Neural cell (in vitro differentiated cells): Measurements from ENCODE around the gene NME7. TPM values are rescaled to one million over a fixed set of nuclear protein-coding genes. Genes with fewer than 3 reads are reported as not detected.

Experiments used
- H2AFZ ChIP-seq: fragments of 200-600, 300-800 bp; sonication (generic), shearing (Covaris generic); 2 replicates; pipeline ENCODE4 v1.6.0; 2014; ENCODE audit warnings: low read depth, mild to moderate bottlenecking, antibody characterized with exemption, low read length, moderate library complexity
- H3F3A ChIP-seq: fragments of 200-600 bp; shearing (Covaris generic); 2 replicates; pipeline ENCODE4 v1.6.1; 2016; ENCODE audit warnings: mild to moderate bottlenecking, moderate library complexity, mixed read lengths, antibody characterized with exemption, low read length; ENCODE audit not compliant: insufficient read depth, poor library complexity, severe bottlenecking
- H3K27ac ChIP-seq: fragments of 200-600, 300-800 bp; sonication (generic), shearing (Covaris generic); 2 replicates; pipeline ENCODE4 v1.5.1; 2014; ENCODE audit warnings: mild to moderate bottlenecking, low read length, moderate library complexity
- H3K27me3 ChIP-seq: fragments of 300-800, 200-600 bp; sonication (generic), shearing (Covaris generic); 2 replicates; pipeline ENCODE4 v1.6.0; 2014; ENCODE audit warnings: mild to moderate bottlenecking, low read depth, low read length, moderate library complexity; ENCODE audit not compliant: insufficient read depth
- H3K36me3 ChIP-seq: fragments of 300-800, 200-600 bp; sonication (generic), shearing (Covaris generic); 2 replicates; pipeline ENCODE4 v1.5.1; 2014; ENCODE audit warnings: mild to moderate bottlenecking, antibody characterized with exemption, low read length, moderate library complexity; ENCODE audit not compliant: insufficient read depth
- H3K4me2 ChIP-seq: fragments of 300-800, 200-600 bp; sonication (generic), shearing (Covaris generic); 2 replicates; pipeline ENCODE4 v1.6.0; 2014; ENCODE audit warnings: mild to moderate bottlenecking, low read length
- H3K4me3 ChIP-seq: fragments of 300-800, 200-600 bp; sonication (generic), shearing (Covaris generic); 2 replicates; pipeline ENCODE4 v1.5.1; 2014; ENCODE audit warnings: mild to moderate bottlenecking, low read length, moderate library complexity
- H3K79me2 ChIP-seq: fragments of 200-600 bp; shearing (Covaris generic); replicated peaks from 2 replicates; pipeline ENCODE4 v1.6.0; 2014; ENCODE audit warnings: mild to moderate bottlenecking, low read length, moderate library complexity; ENCODE audit not compliant: insufficient read depth
- H3K9ac ChIP-seq: fragments of 300-800, 200-600 bp; sonication (generic), shearing (Covaris generic); 2 replicates; pipeline ENCODE4 v1.6.1; 2016; ENCODE audit warnings: mild to moderate bottlenecking, low read length, mixed read lengths
- H3K9me2 ChIP-seq: fragments of 200-600 bp; shearing (Covaris generic); 2 replicates; pipeline ENCODE4 v1.6.1; 2016; ENCODE audit warnings: mild to moderate bottlenecking, low read length, mixed read lengths; ENCODE audit not compliant: insufficient read depth
- H3K9me3 ChIP-seq: fragments of 200-600, 300-800 bp; sonication (generic), shearing (Covaris generic); 2 replicates; pipeline ENCODE4 v1.6.1; 2016; ENCODE audit warnings: mild to moderate bottlenecking, mixed run types, low read length, moderate library complexity, mixed read lengths
- H4K20me1 ChIP-seq: fragments of 200-600 bp; shearing (Covaris generic); 2 replicates; pipeline ENCODE4 v1.6.1; 2016; ENCODE audit warnings: mild to moderate bottlenecking, mixed run types; ENCODE audit not compliant: insufficient read depth
- EP300 ChIP-seq: fragments of 450-650 bp; conservative IDR thresholded peaks from 2 replicates; pipeline ENCODE4 v1.6.1; 2014; ENCODE audit warnings: antibody characterized with exemption, mild to moderate bottlenecking, moderate library complexity; ENCODE audit not compliant: poor library complexity, severe bottlenecking
- EZH2 ChIP-seq: fragments of 200-600, 300-800 bp; shearing (Covaris generic), sonication (generic); IDR thresholded peaks from 2 replicates; pipeline ENCODE4 v1.6.1; 2014; ENCODE audit warnings: antibody characterized with exemption, low read length, borderline replicate concordance, mild to moderate bottlenecking; ENCODE audit not compliant: insufficient read depth, poor library complexity, severe bottlenecking
- MXI1 ChIP-seq: fragments of 450-650 bp; conservative IDR thresholded peaks from 2 replicates; pipeline ENCODE4 v1.6.1; 2014; ENCODE audit warnings: antibody characterized with exemption, mild to moderate bottlenecking; ENCODE audit not compliant: poor library complexity, severe bottlenecking
- POLR2AphosphoS5 ChIP-seq: IDR thresholded peaks from 2 replicates; pipeline ENCODE4 v1.6.1; 2012
- RAD21 ChIP-seq: fragments of 450-650 bp; conservative IDR thresholded peaks from 2 replicates; pipeline ENCODE4 v1.6.1; 2014; ENCODE audit warnings: antibody characterized with exemption, mild to moderate bottlenecking, moderate library complexity
- REST ChIP-seq: IDR thresholded peaks from 2 replicates; pipeline ENCODE4 v1.6.1; 2012; ENCODE audit warnings: borderline replicate concordance
- SMC3 ChIP-seq: fragments of 450-650 bp; conservative IDR thresholded peaks from 2 replicates; pipeline ENCODE4 v1.6.1; 2014; ENCODE audit warnings: antibody characterized with exemption, mild to moderate bottlenecking, moderate library complexity; ENCODE audit not compliant: poor library complexity
- TAF1 ChIP-seq: IDR thresholded peaks from 2 replicates; pipeline ENCODE4 v1.6.1; 2012; ENCODE audit warnings: low read depth
- polyA plus RNA-seq: library from polyadenylated mRNA; depleted of rRNA; stranded (reverse); fragments of >200 nt; gene quantifications from 2 replicates; pipeline ENCODE4 v1.2.3, GENCODE V29; 2014
- TF ChIP-seq, protein P1 (sequence below): fragments of 450-650 bp; IDR thresholded peaks from 2 replicates; pipeline ENCODE4 v1.5.1; 2014; ENCODE audit warnings: antibody characterized with exemption, mild to moderate bottlenecking, moderate library complexity; ENCODE audit not compliant: poor library complexity, severe bottlenecking

Gene NME7
- polyA plus RNA-seq, 1 donor from 2014 or later, result 42.4 TPM

GRCh38 chr1:169146576-169147214 is 220.9 kb downstream of the NME7 start:
- no peak for TF ChIP-seq EP300
- Histone ChIP-seq H3K4me2 (no peak overlapping the region), H3K9me2 (no peaks in the 10 kb centered on the region), H3K27ac (no peak overlapping the region), H3K79me2 (no peaks in the 10 kb centered on the region), H3K4me3 (no peak overlapping the region), H3K27me3 (no peaks in the 10 kb centered on the region), H2AFZ (no peak overlapping the region), H3K9ac (no peak overlapping the region), H3K9me3 (no peaks in the 10 kb centered on the region), H4K20me1 (no peaks in the 10 kb centered on the region), H3K36me3 (no peaks in the 10 kb centered on the region), H3F3A (no peaks in the 10 kb centered on the region)

GRCh38 chr1:169144941-169145626 is 222.5 kb downstream of the NME7 start:
- Histone ChIP-seq H3F3A (no peaks in the 10 kb centered on the region), H3K9ac (no peak overlapping the region), H3K27ac (no peak overlapping the region), H4K20me1 (no peaks in the 10 kb centered on the region), H3K4me3 (no peak overlapping the region), H3K9me2 (no peaks in the 10 kb centered on the region), H3K36me3 (no peaks in the 10 kb centered on the region), H3K4me2 (no peak overlapping the region), H2AFZ (no peak overlapping the region), H3K79me2 (no peaks in the 10 kb centered on the region), H3K27me3 (no peaks in the 10 kb centered on the region), H3K9me3 (no peaks in the 10 kb centered on the region)
- TF ChIP-seq SMC3, result no peak
- no peak for TF ChIP-seq REST
- no peak for TF ChIP-seq EZH2
- TF ChIP-seq TAF1, result no peak
- TF ChIP-seq POLR2AphosphoS5, result no peak
- no peak for TF ChIP-seq RAD21
- TF ChIP-seq EP300, result no peak
- TF ChIP-seq MXI1, result no peak
- TF ChIP-seq, protein P1, sequence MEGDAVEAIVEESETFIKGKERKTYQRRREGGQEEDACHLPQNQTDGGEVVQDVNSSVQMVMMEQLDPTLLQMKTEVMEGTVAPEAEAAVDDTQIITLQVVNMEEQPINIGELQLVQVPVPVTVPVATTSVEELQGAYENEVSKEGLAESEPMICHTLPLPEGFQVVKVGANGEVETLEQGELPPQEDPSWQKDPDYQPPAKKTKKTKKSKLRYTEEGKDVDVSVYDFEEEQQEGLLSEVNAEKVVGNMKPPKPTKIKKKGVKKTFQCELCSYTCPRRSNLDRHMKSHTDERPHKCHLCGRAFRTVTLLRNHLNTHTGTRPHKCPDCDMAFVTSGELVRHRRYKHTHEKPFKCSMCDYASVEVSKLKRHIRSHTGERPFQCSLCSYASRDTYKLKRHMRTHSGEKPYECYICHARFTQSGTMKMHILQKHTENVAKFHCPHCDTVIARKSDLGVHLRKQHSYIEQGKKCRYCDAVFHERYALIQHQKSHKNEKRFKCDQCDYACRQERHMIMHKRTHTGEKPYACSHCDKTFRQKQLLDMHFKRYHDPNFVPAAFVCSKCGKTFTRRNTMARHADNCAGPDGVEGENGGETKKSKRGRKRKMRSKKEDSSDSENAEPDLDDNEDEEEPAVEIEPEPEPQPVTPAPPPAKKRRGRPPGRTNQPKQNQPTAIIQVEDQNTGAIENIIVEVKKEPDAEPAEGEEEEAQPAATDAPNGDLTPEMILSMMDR, result no peak
